ENCODE results near the gene ENC1.

ENC1 gene

GRCh38 chr5:74633695-74634094, 6.8 kb downstream of the ENC1 start:
- DNase-seq (ENCODE audit: low read depth in 2 of 3, low spot score in 1 of 3) = no peak

GRCh38 chr5:74632947-74633356, 7.6 kb downstream of the ENC1 start:
- no peak for DNase-seq (ENCODE audit: low read depth in 2 of 3, low spot score in 1 of 3)

GRCh38 chr5:74631081-74631953, 9.2 kb downstream of the ENC1 start:
- no peak for DNase-seq (ENCODE audit: low read depth in 2 of 3, low spot score in 1 of 3)

- DNase-seq (ENCODE audit: low read depth in 2 of 3, low spot score in 1 of 3) = no peak
Measured at GRCh38 chr5:74630453-74631066, 10.0 kb downstream of the ENC1 start.

DNA sequence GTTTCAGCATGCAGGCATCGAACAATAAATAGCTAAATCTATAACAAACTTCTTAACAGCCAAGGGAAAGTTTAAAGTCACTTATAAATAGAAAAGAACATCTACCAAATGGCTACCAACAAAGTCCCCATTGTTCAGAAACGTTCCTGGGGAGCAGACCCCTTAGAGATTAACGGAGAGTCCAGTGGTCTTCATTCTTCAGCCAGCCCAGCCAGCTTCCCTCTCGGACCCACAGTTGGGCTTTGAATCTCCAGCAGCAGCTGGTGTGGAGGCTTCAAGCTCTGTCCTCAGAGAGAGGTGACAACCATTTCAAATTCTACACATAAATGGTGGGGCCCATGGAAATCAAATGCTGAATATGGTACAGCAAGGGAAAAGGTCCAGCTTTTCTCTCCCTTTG, 11.2 kb downstream of the ENC1 start:
- DNase-seq (ENCODE audit: low read depth in 2 of 3, low spot score in 1 of 3) = no peak

DNA sequence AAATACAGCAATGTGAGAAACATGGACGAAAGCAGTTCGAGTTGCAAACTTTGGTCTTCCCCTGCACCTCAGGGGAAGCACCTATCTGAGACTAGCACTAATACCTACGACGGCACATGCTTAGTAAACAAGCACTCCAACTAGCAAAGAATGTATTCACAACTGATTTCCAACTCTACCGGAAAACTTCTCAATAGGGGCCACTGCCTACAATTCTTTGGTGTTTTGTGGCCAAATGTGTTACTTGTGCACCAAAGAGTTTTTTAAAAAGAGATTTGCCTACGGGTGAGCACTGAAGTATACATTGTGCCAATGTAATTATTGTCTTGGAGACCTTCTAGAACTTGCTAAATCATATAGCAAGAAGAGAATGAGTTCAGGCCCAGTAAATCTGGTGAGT, 12.2 kb downstream of the ENC1 start:
- no peak for DNase-seq (ENCODE audit: low read depth in 2 of 3, low spot score in 1 of 3)

DNA sequence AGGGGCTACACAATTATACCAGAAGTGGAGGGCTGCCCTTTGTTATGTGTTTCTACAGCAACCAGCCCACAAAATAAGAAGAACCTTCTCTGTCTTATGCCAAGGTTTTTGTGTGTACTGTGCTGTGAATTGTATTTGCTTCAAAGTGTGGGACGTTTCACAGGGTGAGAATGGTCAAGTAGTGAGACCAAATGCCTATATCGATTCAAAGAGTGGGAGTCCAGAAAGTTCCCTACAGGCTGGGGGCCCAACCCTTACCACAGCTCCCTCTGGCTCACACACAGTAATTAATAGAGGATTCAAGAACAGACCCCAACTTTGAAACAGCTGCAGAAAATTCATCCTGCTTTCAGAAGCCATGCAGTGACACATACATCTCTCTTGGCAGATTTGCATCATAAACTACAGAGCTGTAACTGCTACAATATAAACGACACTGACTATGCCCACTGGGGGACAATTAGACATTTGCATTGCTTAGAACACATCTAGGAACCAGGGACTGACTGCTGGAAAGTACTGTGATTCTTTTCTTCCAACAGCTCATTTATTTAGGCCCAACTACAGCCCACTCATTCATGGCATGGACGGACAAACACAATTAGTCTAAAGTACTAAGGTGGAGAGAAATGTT, 12.8 kb downstream of the ENC1 start:
- no peak for DNase-seq (ENCODE audit: low read depth in 2 of 3, low spot score in 1 of 3)

- no peak for DNase-seq (ENCODE audit: low read depth in 2 of 3, low spot score in 1 of 3)
Measured at GRCh38 chr5:74626386-74627222, 13.9 kb downstream of the ENC1 start.

DNA sequence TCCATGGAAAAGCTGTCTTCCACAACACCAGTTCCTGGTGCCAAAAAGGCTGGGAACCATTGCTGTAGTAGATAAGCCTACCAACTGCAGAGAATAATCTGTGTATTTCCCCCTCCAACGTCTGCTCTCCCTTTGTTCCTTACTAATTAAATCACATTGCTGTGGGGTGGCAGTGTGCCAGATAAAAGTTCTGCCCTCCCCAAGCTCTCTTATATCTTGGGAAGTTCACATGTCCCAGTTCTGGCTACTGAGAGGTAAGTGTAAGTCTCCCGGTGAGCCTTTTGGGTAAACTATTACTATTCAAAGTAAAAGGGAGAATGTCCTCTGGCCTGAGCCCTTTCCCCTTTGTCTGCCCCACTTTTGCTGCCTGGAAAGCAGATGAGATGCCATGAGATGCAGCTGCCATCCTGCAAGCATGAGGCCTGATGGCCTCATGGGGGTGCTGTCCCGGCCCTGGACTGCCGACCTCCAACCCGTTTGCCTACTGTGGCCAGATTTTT, 14.7 kb downstream of the ENC1 start:
- no peak for DNase-seq (ENCODE audit: low read depth in 2 of 3, low spot score in 1 of 3)

- DNase-seq (ENCODE audit: low read depth in 2 of 3, low spot score in 1 of 3) = no peak
Measured at GRCh38 chr5:74624931-74625505, 15.5 kb downstream of the ENC1 start.

DNA sequence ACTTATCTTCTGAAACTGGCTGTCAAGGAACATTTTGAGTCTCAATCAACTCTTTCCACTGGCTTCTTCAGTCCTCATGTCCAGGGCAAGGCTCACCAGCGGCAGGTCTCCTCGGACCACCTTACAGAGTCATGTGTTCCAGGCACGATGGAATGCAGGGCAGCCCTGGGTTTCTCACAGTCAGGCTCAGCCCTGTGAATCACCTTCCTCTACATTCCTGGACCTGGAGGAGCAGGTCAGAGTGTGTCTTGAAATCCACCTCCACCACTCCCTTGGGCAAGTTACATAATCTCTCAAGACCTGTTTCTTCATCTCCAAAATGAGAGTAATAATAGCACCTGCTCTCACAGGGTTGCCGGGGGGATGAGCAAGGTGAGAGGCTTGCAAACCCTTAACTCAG, 16.0 kb downstream of the ENC1 start:
- DNase-seq (ENCODE audit: low read depth in 2 of 3, low spot score in 1 of 3) = no peak

- DNase-seq (ENCODE audit: low read depth in 2 of 3, low spot score in 1 of 3) = no peak
Measured at GRCh38 chr5:74623748-74624408, 16.6 kb downstream of the ENC1 start.

DNA sequence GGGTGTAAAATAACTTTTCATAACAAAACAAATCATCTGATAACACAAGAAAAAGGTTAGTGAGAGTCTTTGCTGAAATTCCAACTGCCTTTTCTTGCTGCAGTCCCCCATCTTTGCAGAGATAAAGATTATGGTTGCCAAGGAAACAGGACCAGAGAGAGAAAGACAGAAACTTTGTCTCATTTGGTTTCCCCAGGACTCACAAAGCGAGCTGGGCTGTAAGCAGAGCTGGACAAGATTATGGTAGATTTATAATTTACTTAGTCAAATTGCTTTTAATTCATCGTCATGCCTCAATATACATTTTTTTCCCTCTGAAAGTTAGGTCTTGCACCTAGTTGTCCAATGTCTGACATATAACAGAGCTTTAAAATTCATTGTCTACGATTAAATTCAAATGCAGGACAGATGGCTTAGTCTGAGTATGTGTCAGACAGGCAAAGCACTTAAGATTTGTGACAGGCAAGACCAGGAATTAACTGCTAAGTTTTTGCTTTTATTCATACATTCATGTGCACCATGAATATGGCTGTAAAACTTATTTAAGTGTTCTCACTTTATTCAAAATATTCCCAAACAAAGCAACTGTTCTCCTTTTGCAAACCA, 17.4 kb downstream of the ENC1 start:
- no peak for DNase-seq (ENCODE audit: low read depth in 2 of 3, low spot score in 1 of 3)

DNA sequence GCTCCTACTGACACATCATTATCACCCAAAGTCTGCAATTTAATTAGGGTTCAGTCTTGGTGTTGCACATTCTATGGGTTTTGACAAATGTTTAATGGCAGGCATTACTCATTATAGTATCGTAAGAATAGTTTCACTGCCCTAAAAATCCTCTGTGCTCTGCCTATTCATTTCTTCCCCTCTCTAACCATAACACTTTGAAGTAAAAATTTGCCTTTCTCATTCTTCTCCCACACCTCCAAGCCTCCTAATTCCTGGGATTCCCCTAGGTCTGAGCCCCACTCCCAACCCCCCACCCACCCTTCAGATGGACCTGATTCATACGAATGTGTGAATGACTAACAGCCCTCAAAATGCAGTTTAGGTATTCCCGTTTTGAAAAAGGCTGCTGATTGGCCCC, 18.4 kb downstream of the ENC1 start:
- peak in 2 of 3 donors; percentile 26 to 28 for DNase-seq (ENCODE audit: low read depth in 2 of 3, low spot score in 1 of 3)

- no peak for DNase-seq (ENCODE audit: low read depth in 2 of 3, low spot score in 1 of 3)
Measured at GRCh38 chr5:74621492-74621891, 19.0 kb downstream of the ENC1 start.

GRCh38 chr5:74619308-74619707, 21.2 kb downstream of the ENC1 start:
- no peak for DNase-seq (ENCODE audit: low read depth in 2 of 3, low spot score in 1 of 3)

GRCh38 chr5:74618106-74618505, 22.4 kb downstream of the ENC1 start:
- no peak for DNase-seq (ENCODE audit: low read depth in 2 of 3, low spot score in 1 of 3)

DNA sequence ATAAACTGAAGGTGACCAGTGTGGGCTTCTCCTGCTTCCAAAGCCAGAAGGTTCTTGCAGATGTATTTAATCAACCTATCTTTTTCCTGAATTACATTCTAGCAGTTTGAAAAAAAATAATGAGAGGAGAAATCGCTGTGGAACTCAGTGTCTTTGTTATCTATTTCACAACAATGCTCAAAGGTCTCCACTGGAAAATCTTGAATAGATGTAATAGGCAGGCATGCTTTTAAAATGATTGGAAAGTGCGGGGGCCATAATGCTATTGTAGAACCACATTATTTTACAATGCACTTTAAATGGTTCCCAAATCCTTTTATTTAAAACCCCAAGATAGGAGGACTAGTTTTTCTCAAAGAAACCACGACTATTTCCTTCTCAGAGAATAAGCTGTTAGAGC, 23.3 kb downstream of the ENC1 start:
- no peak for DNase-seq (ENCODE audit: low read depth in 2 of 3, low spot score in 1 of 3)

GRCh38 chr5:74616236-74617146, 24.0 kb downstream of the ENC1 start:
- DNase-seq (ENCODE audit: low read depth in 2 of 3, low spot score in 1 of 3) = no peak

Measured in stimulated activated CD4-positive, alpha-beta T cell treated with anti-CD3 and anti-CD28 coated beads, Interleukin-12 subunit alpha, Interleukin-12 subunit beta, amount 100 ng/mL, for 48 hours (primary cell).